Peyer's patch (tissue), 4 donors: ENCODE measurements around the gene AGTPBP1. TPM values are rescaled to one million over a fixed set of nuclear protein-coding genes. Genes with fewer than 3 reads are reported as not detected.
A peak's percentile ranks its signal among the peaks of the same experiment; 100 is the strongest.
"Not testable (repeated sequence)": the region's sequence is repeated elsewhere in the genome, so short reads cannot be mapped to it uniquely, and the experiment has no call there.

Experiments
- DNase-seq, 3 donors: peaks; one replicate each; pipeline ENCODE4 v3.0.0-alpha.2; 2017 to 2019
- H3K27ac ChIP-seq, 4 donors: fragments of 200-600 bp; sonication (generic); one replicate each; pipeline ENCODE4 v1.5.1; 2016 to 2019
- H3K27me3 ChIP-seq, 2 donors: fragments of 200-600 bp; sonication (generic); one replicate each; pipeline ENCODE4 v1.5.1; 2019
- H3K36me3 ChIP-seq, 3 donors: fragments of 200-600 bp; sonication (generic); one replicate each; pipeline ENCODE4 v1.5.1; 2016 to 2019
- H3K4me1 ChIP-seq, 4 donors: fragments of 200-600 bp; sonication (generic); one replicate each; pipeline ENCODE4 v1.5.1; 2016 to 2019
- H3K4me3 ChIP-seq, 4 donors: fragments of 200-600 bp; sonication (generic); 1 replicate in 3 of 4; 2 replicates in 1 of 4; pipeline ENCODE4 v1.5.1; 2016 to 2019; ENCODE audit warnings: mild to moderate bottlenecking in 1 of 4
- H3K9me3 ChIP-seq, 4 donors: fragments of 200-600 bp; sonication (generic); one replicate each; pipeline ENCODE4 v1.5.1; 2016 to 2019; ENCODE audit warnings: mild to moderate bottlenecking in 1 of 4
- CTCF ChIP-seq, 6 experiments: fragments of 450-650 bp in 4 of 6; fragments of 200-600 bp in 2 of 6; sonication (generic) in 1 of 6; IDR thresholded peaks; one replicate each; pipeline ENCODE4 v1.5.1; 2017 to 2019; ENCODE audit warnings: antibody characterized with exemption in 6 of 6, mild to moderate bottlenecking in 3 of 6, moderate library complexity in 1 of 6
- POLR2A ChIP-seq, 2 donors: fragments of 450-650 bp; IDR thresholded peaks; one replicate each; pipeline ENCODE4 v1.5.1; 2017; ENCODE audit warnings: antibody characterized with exemption in 2 of 2, mild to moderate bottlenecking in 2 of 2, moderate library complexity in 2 of 2
- total RNA-seq, 4 donors: library from RNA; depleted of rRNA; stranded (reverse); fragments of >200 nt; gene quantifications; one replicate each; pipeline ENCODE4 v1.1.0, GENCODE V29; 2016

The AGTPBP1 gene
- total RNA-seq: 10 to 100 TPM in 3 of 4 donors, 1 to 10 TPM in 1; 9.1 to 42.9 (median 13.0) TPM

DNA sequence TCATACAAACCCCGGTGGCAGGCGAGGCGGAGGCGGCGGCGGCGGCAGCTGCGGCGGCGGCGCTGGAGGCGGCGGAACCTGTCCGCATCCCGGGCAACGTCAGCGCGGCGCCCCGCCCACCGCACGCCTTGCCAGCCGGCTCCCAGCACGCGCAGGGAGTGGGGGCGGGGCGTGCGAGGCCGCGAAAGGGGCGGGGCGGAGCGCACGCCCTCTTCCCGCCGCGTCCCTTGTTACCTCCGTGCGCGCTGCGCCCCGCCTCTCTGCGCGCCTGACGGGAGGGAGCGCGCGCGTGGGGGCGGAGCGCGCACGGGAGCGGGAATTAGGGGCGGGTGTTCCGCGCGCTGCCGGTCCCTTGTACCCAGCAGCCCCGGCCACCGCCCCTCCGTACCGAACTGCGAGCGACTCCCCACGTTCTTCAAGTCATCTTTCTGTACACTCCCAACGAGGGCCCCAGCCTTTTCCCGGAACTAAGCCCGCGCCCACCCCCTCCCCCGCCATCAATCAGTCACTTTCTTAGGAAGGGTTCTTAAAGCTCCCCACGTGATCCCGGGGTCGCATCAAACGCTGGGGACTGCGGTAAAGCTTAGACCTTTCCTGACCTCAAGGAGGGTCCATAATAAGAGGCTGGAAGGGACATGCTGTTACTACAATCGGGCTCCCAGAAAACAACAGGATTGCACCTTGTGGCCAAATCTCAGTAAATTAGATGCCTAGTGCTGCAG, at the start of gene AGTPBP1:
Gene AGTPBP1 (minus strand): TSS at position 80 of the 722 bp plus-strand sequence. CDS start 29,421 bp downstream, outside the sequence.
- H3K27ac ChIP-seq: peak within 1 kb of the TSS; percentile 75 to 91 (median 86)
- DNase-seq: peak; percentile 96 to 99 (median 98)
- H3K9me3 ChIP-seq: no peaks in the 10 kb centered on the region
- no peaks in the 10 kb centered on the region for H3K27me3 ChIP-seq
- H3K36me3 ChIP-seq: no peaks in the 10 kb centered on the region
- H3K4me3 ChIP-seq: peak within 1 kb of the TSS; percentile 76 to 93 (median 86)
- TF ChIP-seq POLR2A (IDR thresholded peaks at IDR 0.05): peak; percentile 24 to 37
- TF ChIP-seq CTCF (IDR thresholded peaks at IDR 0.05): peak in 2 of 6 experiments; percentile 17 to 18
- peaks cover 0 to 8% (median 0%) of the 10 kb centered on the region in 4 donors for H3K4me1 ChIP-seq

DNA sequence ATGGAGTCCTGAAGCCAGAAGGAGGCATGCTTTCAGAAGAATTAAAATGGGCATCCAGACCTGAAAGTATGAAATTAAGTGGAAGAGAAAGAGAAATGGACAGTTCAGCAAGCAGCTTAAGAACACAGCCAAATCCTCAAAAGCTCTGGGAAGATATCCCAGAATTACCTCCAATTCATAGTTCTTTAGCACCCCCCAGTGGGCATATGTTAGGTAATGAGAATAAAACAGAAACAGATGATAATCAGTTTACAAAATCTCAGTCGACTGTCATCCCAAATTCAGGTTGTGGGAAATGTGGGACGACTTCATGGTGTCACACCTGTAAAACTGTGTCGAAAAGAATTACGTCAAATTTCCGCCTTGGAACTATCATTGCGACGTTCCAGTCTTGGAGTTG, 44.4 kb upstream of the AGTPBP1 start:
- not testable (repeated sequence) for DNase-seq, H3K27me3 ChIP-seq

DNA sequence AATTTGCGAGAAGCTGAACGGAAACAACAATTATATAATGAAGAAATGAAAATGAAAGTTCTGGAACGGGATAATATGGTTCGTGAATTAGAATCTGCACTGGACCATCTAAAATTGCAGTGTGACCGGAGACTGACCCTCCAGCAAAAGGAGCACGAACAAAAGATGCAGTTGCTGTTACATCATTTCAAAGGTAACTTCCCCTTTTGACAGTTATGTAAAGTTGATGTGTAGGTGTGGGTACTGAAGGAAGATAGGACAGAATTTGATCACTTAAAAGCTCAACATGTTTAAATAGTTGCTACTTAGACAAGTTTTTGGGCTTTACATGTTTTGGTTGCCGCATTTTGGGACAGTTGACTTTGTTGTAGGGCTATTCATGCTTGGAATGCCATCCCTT, 32.1 kb upstream of the AGTPBP1 start:
- H3K4me1 ChIP-seq, DNase-seq, H3K4me3 ChIP-seq, H3K9me3 ChIP-seq, H3K27me3 ChIP-seq, H3K27ac ChIP-seq, H3K36me3 ChIP-seq: not testable (repeated sequence)

More for the DNA sequence above, 44.4 kb upstream of the AGTPBP1 start:
- peak in 1 of 6 experiments; percentile 15 for TF ChIP-seq CTCF (IDR thresholded peaks at IDR 0.05)
- H3K4me3 ChIP-seq, H3K27ac ChIP-seq, H3K36me3 ChIP-seq, H3K4me1 ChIP-seq, H3K9me3 ChIP-seq: not testable (repeated sequence)

DNA sequence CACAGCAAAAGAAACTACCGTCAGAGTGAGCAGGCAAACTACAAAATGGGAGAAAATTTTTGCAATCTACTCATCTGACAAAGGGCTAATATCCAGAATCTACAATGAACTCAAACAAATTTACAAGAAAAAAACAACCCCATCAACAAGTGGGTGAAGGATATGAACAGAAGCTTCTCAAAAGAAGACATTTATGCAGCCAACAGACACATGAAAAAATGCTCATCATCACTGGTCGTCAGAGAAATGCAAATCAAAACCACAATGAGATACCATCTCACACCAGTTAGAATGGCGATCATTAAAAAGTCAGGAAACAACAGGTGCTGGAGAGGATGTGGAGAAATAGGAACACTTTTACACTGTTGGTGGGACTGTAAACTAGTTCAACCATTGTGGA, 20.0 kb upstream of the AGTPBP1 start:
- not testable (repeated sequence) for DNase-seq

DNA sequence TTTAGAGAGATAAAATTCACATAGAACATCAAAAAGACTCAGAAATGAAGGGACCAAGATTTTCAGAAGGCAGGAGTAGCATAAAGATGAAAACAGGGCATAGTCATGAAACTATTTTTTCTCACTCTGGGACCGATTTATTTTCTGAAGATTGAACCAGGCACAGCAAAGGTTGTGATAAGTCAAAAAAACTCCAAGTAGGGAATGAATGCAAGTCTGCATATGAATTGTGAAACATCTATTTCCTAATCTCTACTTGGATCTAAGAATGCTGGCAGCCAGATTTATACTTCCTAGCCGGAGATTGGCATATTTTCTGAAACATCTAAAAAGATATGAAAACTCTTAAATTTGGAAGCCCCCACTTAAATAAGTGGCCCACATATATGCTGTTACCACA, 16.0 kb upstream of the AGTPBP1 start:
- H3K27ac ChIP-seq, H3K9me3 ChIP-seq, DNase-seq, H3K27me3 ChIP-seq, H3K4me1 ChIP-seq, H3K36me3 ChIP-seq, H3K4me3 ChIP-seq: not testable (repeated sequence)

More for the DNA sequence above, 20.0 kb upstream of the AGTPBP1 start:
- not testable (repeated sequence) for H3K27me3 ChIP-seq, H3K36me3 ChIP-seq, H3K27ac ChIP-seq, H3K4me1 ChIP-seq, H3K4me3 ChIP-seq, H3K9me3 ChIP-seq

GRCh38 chr9:85756216-85756615, 14.5 kb upstream of the AGTPBP1 start:
- not testable (repeated sequence) for DNase-seq, H3K27me3 ChIP-seq, H3K36me3 ChIP-seq, H3K27ac ChIP-seq, H3K4me3 ChIP-seq, H3K4me1 ChIP-seq, H3K9me3 ChIP-seq

- Histone ChIP-seq H3K27me3 (no peaks in the 10 kb centered on the region), H3K4me1 (peaks cover 0 to 8% (median 0%) of the 10 kb centered on the region in 4 donors), H3K27ac (no peak overlapping the region), H3K36me3 (no peaks in the 10 kb centered on the region), H3K4me3 (no peak overlapping the region), H3K9me3 (no peaks in the 10 kb centered on the region)
- TF ChIP-seq POLR2A (IDR thresholded peaks at IDR 0.05) (no peak), CTCF (IDR thresholded peaks at IDR 0.05) (no peak)
- no peak for DNase-seq
These were observed 4.6 kb upstream of the AGTPBP1 start for GRCh38 chr9:85746309-85746708.

DNA sequence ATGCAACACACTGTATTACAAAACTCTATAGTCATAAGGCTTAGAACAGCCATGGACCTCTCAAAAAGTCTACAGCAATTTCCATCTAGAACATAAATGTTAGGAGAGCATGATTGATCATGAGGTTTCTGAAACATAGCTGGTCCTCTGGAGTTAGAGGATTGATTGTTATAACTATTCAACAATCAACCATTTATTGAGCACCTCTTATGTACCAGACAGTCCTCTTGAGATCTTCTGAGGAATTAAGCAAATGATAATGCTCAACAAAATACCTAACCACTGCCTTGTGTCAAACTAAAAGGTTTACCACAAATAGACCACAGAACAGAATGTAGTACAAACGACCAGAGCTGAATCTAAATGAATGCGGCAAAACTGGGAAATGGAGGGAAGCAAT, 3.4 kb upstream of the AGTPBP1 start:
- Histone ChIP-seq H3K27ac (no peak overlapping the region), H3K36me3 (no peaks in the 10 kb centered on the region)
- TF ChIP-seq CTCF (IDR thresholded peaks at IDR 0.05) (no peak), POLR2A (IDR thresholded peaks at IDR 0.05) (no peak)

More for the DNA sequence above, 3.4 kb upstream of the AGTPBP1 start:
- no peak for DNase-seq
- H3K4me1 ChIP-seq: peaks cover 0 to 8% (median 0%) of the 10 kb centered on the region in 4 donors
- no peaks in the 10 kb centered on the region for H3K27me3 ChIP-seq
- H3K9me3 ChIP-seq: no peaks in the 10 kb centered on the region
- no peak overlapping the region for H3K4me3 ChIP-seq
